ENCODE results near the gene TEX11.

DNA sequence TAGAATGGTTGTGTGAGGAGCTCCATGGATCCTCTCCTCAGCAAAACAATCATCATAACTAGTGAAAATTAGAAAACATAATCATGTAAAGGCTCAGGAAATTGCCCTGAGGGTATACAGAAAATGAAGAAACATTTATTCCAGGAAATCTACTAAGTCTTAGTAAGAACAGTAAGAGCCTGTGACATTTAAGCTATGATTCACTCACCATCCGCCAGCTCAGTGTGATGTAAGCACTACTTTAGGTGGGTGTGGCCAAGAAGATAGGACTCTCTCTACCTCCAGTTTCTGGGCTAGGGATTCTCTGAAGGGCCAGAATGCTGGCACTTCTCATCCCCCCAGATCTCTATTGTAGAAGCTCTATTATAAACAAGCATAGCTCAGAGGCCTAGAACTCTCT is 316.4 kb downstream of the TEX11 start:
- TF ChIP-seq, protein P1, sequence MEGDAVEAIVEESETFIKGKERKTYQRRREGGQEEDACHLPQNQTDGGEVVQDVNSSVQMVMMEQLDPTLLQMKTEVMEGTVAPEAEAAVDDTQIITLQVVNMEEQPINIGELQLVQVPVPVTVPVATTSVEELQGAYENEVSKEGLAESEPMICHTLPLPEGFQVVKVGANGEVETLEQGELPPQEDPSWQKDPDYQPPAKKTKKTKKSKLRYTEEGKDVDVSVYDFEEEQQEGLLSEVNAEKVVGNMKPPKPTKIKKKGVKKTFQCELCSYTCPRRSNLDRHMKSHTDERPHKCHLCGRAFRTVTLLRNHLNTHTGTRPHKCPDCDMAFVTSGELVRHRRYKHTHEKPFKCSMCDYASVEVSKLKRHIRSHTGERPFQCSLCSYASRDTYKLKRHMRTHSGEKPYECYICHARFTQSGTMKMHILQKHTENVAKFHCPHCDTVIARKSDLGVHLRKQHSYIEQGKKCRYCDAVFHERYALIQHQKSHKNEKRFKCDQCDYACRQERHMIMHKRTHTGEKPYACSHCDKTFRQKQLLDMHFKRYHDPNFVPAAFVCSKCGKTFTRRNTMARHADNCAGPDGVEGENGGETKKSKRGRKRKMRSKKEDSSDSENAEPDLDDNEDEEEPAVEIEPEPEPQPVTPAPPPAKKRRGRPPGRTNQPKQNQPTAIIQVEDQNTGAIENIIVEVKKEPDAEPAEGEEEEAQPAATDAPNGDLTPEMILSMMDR (IDR thresholded peaks at IDR 0.05) = no peak
- TF ChIP-seq POLR2A (IDR thresholded peaks at IDR 0.05) = no peak

Measured in body of pancreas (tissue), 4 donors.